Nephron (organoid): Measurements from ENCODE around the gene RASGRP3.
A peak's percentile ranks its signal among the peaks of the same experiment; 100 is the strongest.

ENCODE experiments used
- H3K27ac Mint-ChIP-seq, 3 experiments: 2 replicates each; pipeline ENCODE4 v1.8.0; 2020; ENCODE audit warnings: mixed read lengths in 3 of 3, mild to moderate bottlenecking in 2 of 3, moderate library complexity in 1 of 3
- H3K27me3 Mint-ChIP-seq: 2 replicates; pipeline ENCODE4 v1.8.0; 2021; ENCODE audit warnings: low read depth, mild to moderate bottlenecking, moderate library complexity, mixed read lengths
- H3K36me3 Mint-ChIP-seq: 2 replicates; pipeline ENCODE4 v1.8.0; 2020; ENCODE audit warnings: low read depth, mixed read lengths
- H3K4me1 Mint-ChIP-seq: 2 replicates; pipeline ENCODE4 v1.8.0; 2020; ENCODE audit warnings: mixed read lengths
- H3K4me3 Mint-ChIP-seq, 3 experiments: 2 replicates each; pipeline ENCODE4 v1.8.0; 2020; ENCODE audit warnings: mild to moderate bottlenecking in 3 of 3, mixed read lengths in 3 of 3, moderate library complexity in 2 of 3
- H3K9me3 Mint-ChIP-seq: 2 replicates; pipeline ENCODE4 v1.8.0; 2020; ENCODE audit warnings: mixed read lengths
- CTCF ChIP-seq, 3 experiments: fragments of 200-600 bp; sonication (generic); IDR thresholded peaks; one replicate each; pipeline ENCODE4 v1.5.0; 2021; ENCODE audit warnings: antibody characterized with exemption in 3 of 3; ENCODE audit not compliant: unreplicated experiment in 3 of 3

RASGRP3 gene

GRCh38 chr2:33531549-33532059 is 55.2 kb downstream of the RASGRP3 start:
- peak overlapping the region in 2 of 3 experiments; percentile 0 to 1 for H3K27ac Mint-ChIP-seq
- H3K4me1 Mint-ChIP-seq: peaks cover 21% of the 10 kb centered on the region
- peaks cover 3% of the 10 kb centered on the region for H3K9me3 Mint-ChIP-seq
- H3K4me3 Mint-ChIP-seq: no peak overlapping the region
- no peak for TF ChIP-seq CTCF (IDR thresholded peaks at IDR 0.05; ENCODE audit: unreplicated experiment in 3 of 3)
- H3K27me3 Mint-ChIP-seq: peaks cover 26% of the 10 kb centered on the region
- H3K36me3 Mint-ChIP-seq: no peaks in the 10 kb centered on the region

DNA sequence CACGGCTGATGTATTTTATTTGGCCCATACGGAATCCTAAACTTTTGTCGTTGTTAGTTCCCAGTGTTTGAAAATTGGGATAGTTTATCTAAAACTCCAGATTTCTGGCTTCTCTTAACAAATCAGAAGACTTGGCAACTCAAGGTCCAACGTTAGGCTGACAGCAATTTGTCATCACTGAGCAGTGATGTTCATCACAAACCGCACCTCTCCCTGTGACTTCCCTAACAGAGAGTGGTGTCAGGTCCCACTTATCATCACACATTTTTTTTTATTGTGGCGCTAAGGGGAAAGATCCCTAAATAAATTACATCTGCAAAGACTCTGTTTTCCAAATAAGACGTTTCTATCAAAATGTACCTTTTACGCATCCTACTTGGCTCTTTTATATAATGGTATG is 55.7 kb downstream of the RASGRP3 start:
- H3K27me3 Mint-ChIP-seq: peaks cover 25% of the 10 kb centered on the region
- H3K9me3 Mint-ChIP-seq: peaks cover 6% of the 10 kb centered on the region
- TF ChIP-seq CTCF (IDR thresholded peaks at IDR 0.05; ENCODE audit: unreplicated experiment in 3 of 3): no peak
- peak overlapping the region in 2 of 3 experiments; percentile 0 to 1 for H3K27ac Mint-ChIP-seq
- H3K4me3 Mint-ChIP-seq: no peak overlapping the region
- peaks cover 21% of the 10 kb centered on the region for H3K4me1 Mint-ChIP-seq
- no peaks in the 10 kb centered on the region for H3K36me3 Mint-ChIP-seq

DNA sequence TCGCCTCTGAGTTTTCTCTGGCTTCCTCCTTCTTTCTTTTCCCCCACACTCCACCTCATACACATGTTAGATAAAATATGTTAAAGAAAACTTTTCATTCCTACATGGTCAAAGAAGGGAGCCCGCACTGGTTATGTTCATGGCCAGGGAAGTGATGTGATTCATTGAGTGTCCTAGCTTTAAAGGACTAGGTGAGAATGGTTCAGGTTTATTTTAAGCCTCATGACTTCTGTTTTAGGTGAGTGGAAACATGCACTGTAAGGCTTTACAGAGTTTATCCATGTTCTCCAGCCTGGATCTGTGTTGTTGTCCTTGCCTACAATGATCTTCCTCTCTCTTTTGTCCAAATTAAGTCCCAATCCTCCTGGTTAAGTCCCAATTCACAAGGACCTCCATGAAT is 56.5 kb downstream of the RASGRP3 start:
- Mint-ChIP-seq H3K27me3 (peaks cover 18% of the 10 kb centered on the region), H3K4me3 (no peak overlapping the region), H3K4me1 (peaks cover 21% of the 10 kb centered on the region), H3K36me3 (no peaks in the 10 kb centered on the region), H3K9me3 (peaks cover 6% of the 10 kb centered on the region), H3K27ac (no peak overlapping the region)
- no peak for TF ChIP-seq CTCF (IDR thresholded peaks at IDR 0.05; ENCODE audit: unreplicated experiment in 3 of 3)

DNA sequence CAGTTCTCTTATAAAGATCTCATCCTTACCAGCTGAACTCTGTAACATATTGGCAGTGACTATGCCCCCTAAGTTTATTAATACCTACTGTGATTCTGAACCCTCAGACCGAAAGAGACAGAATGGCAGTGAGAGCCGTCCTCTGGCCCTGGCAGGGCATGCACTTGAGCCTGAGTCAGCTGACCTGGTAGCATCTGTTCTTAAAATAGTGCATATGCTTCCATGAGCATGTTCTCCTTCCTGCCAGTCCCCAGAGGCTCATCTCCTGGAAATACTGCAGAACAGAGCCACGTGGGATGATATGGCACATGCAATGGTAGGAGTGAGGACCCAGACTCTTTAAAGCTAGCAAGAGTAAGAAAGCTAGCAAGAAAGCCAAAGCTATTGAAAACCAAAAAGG is 59.0 kb downstream of the RASGRP3 start:
- Mint-ChIP-seq H3K36me3 (no peaks in the 10 kb centered on the region), H3K4me3 (no peak overlapping the region), H3K4me1 (peaks cover 26% of the 10 kb centered on the region), H3K27ac (no peak overlapping the region), H3K9me3 (peaks cover 6% of the 10 kb centered on the region), H3K27me3 (peaks cover 12% of the 10 kb centered on the region)
- no peak for TF ChIP-seq CTCF (IDR thresholded peaks at IDR 0.05; ENCODE audit: unreplicated experiment in 3 of 3)

GRCh38 chr2:33541243-33541642 is 64.8 kb downstream of the RASGRP3 start:
- peaks cover 6% of the 10 kb centered on the region for H3K9me3 Mint-ChIP-seq
- no peak overlapping the region for H3K27ac Mint-ChIP-seq
- no peaks in the 10 kb centered on the region for H3K36me3 Mint-ChIP-seq
- H3K4me1 Mint-ChIP-seq: peaks cover 8% of the 10 kb centered on the region
- no peak for TF ChIP-seq CTCF (IDR thresholded peaks at IDR 0.05; ENCODE audit: unreplicated experiment in 3 of 3)
- H3K4me3 Mint-ChIP-seq: no peak overlapping the region
- H3K27me3 Mint-ChIP-seq: no peaks in the 10 kb centered on the region

GRCh38 chr2:33550206-33550605 is 73.8 kb downstream of the RASGRP3 start:
- Mint-ChIP-seq H3K27me3 (peaks cover 6% of the 10 kb centered on the region), H3K36me3 (no peaks in the 10 kb centered on the region), H3K4me1 (peaks cover 6% of the 10 kb centered on the region), H3K27ac (no peak overlapping the region), H3K4me3 (no peak overlapping the region), H3K9me3 (peaks cover 5% of the 10 kb centered on the region)
- no peak for TF ChIP-seq CTCF (IDR thresholded peaks at IDR 0.05; ENCODE audit: unreplicated experiment in 3 of 3)
